SK-N-SH treated with all-trans-retinoic acid at 6 μM for 48 hours (cell line): ENCODE data around the gene PLXNA3.

Experiments
- ARNTL ChIP-seq: fragments of 450-650 bp; formaldehyde crosslinking; IDR thresholded peaks from 2 replicates; pipeline ENCODE4 v1.5.0; 2020; ENCODE audit warnings: low read depth, mild to moderate bottlenecking, moderate library complexity, borderline replicate concordance
- CSRNP3 ChIP-seq: fragments of 250-450 bp; sonication (Bioruptor Pico); IDR thresholded peaks from 2 replicates; pipeline ENCODE4 v1.5.1; 2021; ENCODE audit warnings: mild to moderate bottlenecking, moderate library complexity
- ISL1 ChIP-seq: fragments of 250-450 bp; sonication (Bioruptor Pico); IDR thresholded peaks from 2 replicates; pipeline ENCODE4 v2.1.2; 2022; ENCODE audit warnings: mild to moderate bottlenecking, moderate library complexity
- PATZ1 ChIP-seq: fragments of 250-450 bp; sonication (Bioruptor Pico); IDR thresholded peaks from 2 replicates; pipeline ENCODE4 v1.8.0; 2020; ENCODE audit warnings: mild to moderate bottlenecking, moderate library complexity, borderline replicate concordance
- SNAI2 ChIP-seq: fragments of 250-450 bp; sonication (Bioruptor Pico); IDR thresholded peaks from 2 replicates; pipeline ENCODE4 v1.5.0; 2020; ENCODE audit warnings: mild to moderate bottlenecking, moderate library complexity
- TCF4 ChIP-seq: fragments of 250-450 bp; sonication (Bioruptor Pico); IDR thresholded peaks from 2 replicates; pipeline ENCODE4 v1.8.0; 2021; ENCODE audit warnings: mild to moderate bottlenecking, moderate library complexity, borderline replicate concordance
- TOX ChIP-seq: fragments of 250-450 bp; sonication (Bioruptor Pico); IDR thresholded peaks from 2 replicates; pipeline ENCODE4 v1.8.0; 2021; ENCODE audit warnings: mild to moderate bottlenecking, moderate library complexity, borderline replicate concordance
- ZFP30 ChIP-seq: fragments of 450-650 bp; formaldehyde crosslinking; IDR thresholded peaks from 2 replicates; pipeline ENCODE4 v1.5.0; 2022; ENCODE audit warnings: mild to moderate bottlenecking, moderate library complexity
- ZNF8 ChIP-seq: fragments of 450-650 bp; formaldehyde crosslinking; IDR thresholded peaks from 2 replicates; pipeline ENCODE4 v1.5.0; 2020; ENCODE audit warnings: mild to moderate bottlenecking, moderate library complexity

- TF ChIP-seq TOX (CRISPR knock-in tag) (no peak), ZNF8 (no peak), PATZ1 (no peak), CSRNP3 (no peak), ARNTL (CRISPR knock-in tag) (no peak), ZFP30 (CRISPR knock-in tag) (no peak), TCF4 (CRISPR knock-in tag) (no peak), ISL1 (CRISPR knock-in tag) (no peak), SNAI2 (CRISPR knock-in tag) (no peak)
These were observed 16.5 kb upstream of the PLXNA3 start for GRCh38 chrX:154441564-154441963.
